Smooth muscle cell (in vitro differentiated cells): ENCODE results near the gene RPL9. TPM values are rescaled to one million over a fixed set of nuclear protein-coding genes. Genes with fewer than 3 reads are reported as not detected.
A peak's percentile ranks its signal among the peaks of the same experiment; 100 is the strongest.

Experiments
- DNase-seq: peaks from one replicate; lab custom pipeline; 2025; ENCODE audit not compliant: unreplicated experiment; lab: John Stamatoyannopoulos, UW
- H2AFZ ChIP-seq: fragments of 200-600 bp; sonication (generic); 2 replicates; pipeline ENCODE4 v1.6.0; 2016; ENCODE audit warnings: antibody characterized with exemption, low read depth, mild to moderate bottlenecking
- H3F3A ChIP-seq: fragments of 200-600 bp; sonication (generic); 2 replicates; pipeline ENCODE4 v1.6.0; 2017; ENCODE audit warnings: antibody characterized with exemption, low read depth
- H3K27ac ChIP-seq: fragments of 200-600 bp; sonication (generic); 2 replicates; pipeline ENCODE4 v1.5.1; 2016; ENCODE audit warnings: low read depth, mild to moderate bottlenecking
- H3K27me3 ChIP-seq: fragments of 200-600 bp; sonication (generic); 2 replicates; pipeline ENCODE4 v1.6.1; 2016; ENCODE audit warnings: low read depth, mild to moderate bottlenecking
- H3K36me3 ChIP-seq: fragments of 200-600 bp; sonication (generic); 2 replicates; pipeline ENCODE4 v1.5.1; 2016; ENCODE audit warnings: low read depth
- H3K4me1 ChIP-seq: fragments of 200-600 bp; sonication (generic); 2 replicates; pipeline ENCODE4 v1.5.1; 2016; ENCODE audit warnings: low read depth
- H3K4me2 ChIP-seq: fragments of 200-600 bp; sonication (generic); 2 replicates; pipeline ENCODE4 v1.6.0; 2016; ENCODE audit warnings: mild to moderate bottlenecking
- H3K4me3 ChIP-seq: fragments of 200-600 bp; sonication (generic); 2 replicates; pipeline ENCODE4 v1.5.1; 2016; ENCODE audit warnings: mild to moderate bottlenecking
- H3K79me2 ChIP-seq: fragments of 200-600 bp; sonication (generic); 2 replicates; pipeline ENCODE4 v1.6.0; 2016; ENCODE audit warnings: low read depth, mild to moderate bottlenecking
- H3K9ac ChIP-seq: fragments of 200-600 bp; sonication (generic); 2 replicates; pipeline ENCODE4 v1.6.0; 2016; ENCODE audit warnings: low read depth
- H3K9me3 ChIP-seq: fragments of 200-600 bp; sonication (generic); replicated peaks from 2 replicates; pipeline ENCODE4 v1.5.1; 2016; ENCODE audit warnings: low read depth
- H4K20me1 ChIP-seq: fragments of 200-600 bp; sonication (generic); 2 replicates; pipeline ENCODE4 v1.6.0; 2016; ENCODE audit warnings: low read depth
- WGBS: methylation state at CpG from one replicate; pipeline ENCODE4 v1.1.7; 2016; ENCODE audit warnings: low lambda C conversion rate; 5-methylcytosine and 5-hydroxymethylcytosine counted together
- polyA plus RNA-seq: library from polyadenylated mRNA; unstranded; fragments of >200 nt; fragmentation: Nextera tagmentation; extraction: Ambion mirVana; gene quantifications from 2 replicates; pipeline ENCODE4 v1.2.1, GENCODE V29; 2016
- total RNA-seq: library from RNA; depleted of rRNA; stranded (reverse); fragments of >200 nt; gene quantifications from 2 replicates; pipeline ENCODE4 v1.2.3, GENCODE V29; 2014
- TF ChIP-seq, protein P1 (sequence below): fragments of 200-600 bp; sonication (generic); IDR thresholded peaks from 2 replicates; pipeline ENCODE4 v1.5.1; 2017; ENCODE audit warnings: borderline replicate concordance, mild to moderate bottlenecking, antibody characterized with exemption; ENCODE audit not compliant: insufficient read depth, poor library complexity, severe bottlenecking

Gene RPL9
- total and polyA plus RNA-seq, 2 experiments from 2014 or later: 506 to 3,249 TPM

DNA sequence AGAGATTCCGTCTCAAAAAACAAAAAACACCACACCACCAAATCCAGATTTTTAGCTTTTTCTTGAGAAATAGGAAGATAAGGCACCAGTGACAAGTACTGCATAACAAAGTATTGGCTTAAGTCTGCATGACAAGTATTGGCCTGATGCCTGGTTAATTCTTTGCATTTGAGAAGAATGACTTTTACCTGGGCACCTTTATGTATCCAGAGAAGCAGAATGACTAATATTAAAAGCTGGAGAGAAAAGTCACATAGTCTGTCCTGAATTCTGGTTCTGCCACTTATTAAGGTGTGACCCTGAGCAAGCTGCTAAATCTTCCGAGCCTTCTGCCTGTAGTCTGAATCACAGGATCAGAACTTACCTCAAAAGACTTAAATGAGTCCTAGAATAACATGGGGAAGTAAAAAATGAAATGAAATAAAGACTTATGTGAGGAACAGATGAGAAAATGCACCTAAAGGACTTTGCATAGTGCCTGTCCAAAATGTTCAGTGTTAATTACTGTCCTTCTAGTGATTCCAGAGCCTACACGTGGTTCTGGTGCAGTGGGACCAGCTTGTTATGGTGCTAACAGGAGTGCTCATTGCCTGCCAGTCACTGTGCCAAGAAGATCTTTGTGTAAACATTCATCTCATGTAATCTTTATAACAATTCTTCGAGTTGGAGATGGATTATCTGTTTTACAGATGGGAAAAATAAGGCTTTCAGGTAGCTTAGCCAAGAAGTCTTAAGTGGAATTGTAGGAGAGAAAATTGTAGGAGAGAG, 36.9 kb upstream of the RPL9 start:
- H3K4me1 ChIP-seq: no peaks in the 10 kb centered on the region
- H3K4me3 ChIP-seq: no peak overlapping the region
- H3K9me3 ChIP-seq: no peaks in the 10 kb centered on the region
- H3K4me2 ChIP-seq: no peak overlapping the region
- no peak overlapping the region for H2AFZ ChIP-seq
- TF ChIP-seq, protein P1, sequence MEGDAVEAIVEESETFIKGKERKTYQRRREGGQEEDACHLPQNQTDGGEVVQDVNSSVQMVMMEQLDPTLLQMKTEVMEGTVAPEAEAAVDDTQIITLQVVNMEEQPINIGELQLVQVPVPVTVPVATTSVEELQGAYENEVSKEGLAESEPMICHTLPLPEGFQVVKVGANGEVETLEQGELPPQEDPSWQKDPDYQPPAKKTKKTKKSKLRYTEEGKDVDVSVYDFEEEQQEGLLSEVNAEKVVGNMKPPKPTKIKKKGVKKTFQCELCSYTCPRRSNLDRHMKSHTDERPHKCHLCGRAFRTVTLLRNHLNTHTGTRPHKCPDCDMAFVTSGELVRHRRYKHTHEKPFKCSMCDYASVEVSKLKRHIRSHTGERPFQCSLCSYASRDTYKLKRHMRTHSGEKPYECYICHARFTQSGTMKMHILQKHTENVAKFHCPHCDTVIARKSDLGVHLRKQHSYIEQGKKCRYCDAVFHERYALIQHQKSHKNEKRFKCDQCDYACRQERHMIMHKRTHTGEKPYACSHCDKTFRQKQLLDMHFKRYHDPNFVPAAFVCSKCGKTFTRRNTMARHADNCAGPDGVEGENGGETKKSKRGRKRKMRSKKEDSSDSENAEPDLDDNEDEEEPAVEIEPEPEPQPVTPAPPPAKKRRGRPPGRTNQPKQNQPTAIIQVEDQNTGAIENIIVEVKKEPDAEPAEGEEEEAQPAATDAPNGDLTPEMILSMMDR: no peak
- H3K36me3 ChIP-seq: peaks cover 7% of the 10 kb centered on the region
- H3K9ac ChIP-seq: no peak overlapping the region
- no peak for DNase-seq
- no peaks in the 10 kb centered on the region for H3K27me3 ChIP-seq
- 80% methylated on average over 4 of the region's 4 CpGs for WGBS
- H3F3A ChIP-seq: peaks cover 11% of the 10 kb centered on the region
- no peaks in the 10 kb centered on the region for H3K79me2 ChIP-seq
- H4K20me1 ChIP-seq: no peaks in the 10 kb centered on the region
- H3K27ac ChIP-seq: peak overlapping the region; percentile 6

DNA sequence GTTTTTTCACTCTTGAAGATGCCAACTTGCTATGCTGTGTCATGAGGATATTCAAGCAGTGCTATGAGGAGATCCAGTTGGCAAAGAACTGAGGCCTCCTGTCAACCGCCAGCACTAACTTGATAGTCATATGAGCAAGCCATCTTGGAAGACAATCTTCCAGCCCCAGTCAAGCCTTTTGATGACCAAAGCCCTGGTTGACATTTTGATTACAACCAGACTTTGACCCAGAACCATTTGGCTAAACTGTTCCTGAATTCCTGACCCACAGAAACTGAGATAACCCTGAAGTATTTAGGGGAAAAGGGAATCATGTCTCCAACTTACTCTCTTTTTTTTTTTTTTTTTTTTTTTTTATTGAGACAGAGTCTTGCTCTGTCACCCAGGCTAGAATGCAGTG, 35.6 kb upstream of the RPL9 start:
- Histone ChIP-seq H2AFZ (no peak overlapping the region), H3K4me2 (no peak overlapping the region), H3K27me3 (no peaks in the 10 kb centered on the region), H3K9ac (no peak overlapping the region), H3K9me3 (no peaks in the 10 kb centered on the region), H3K79me2 (no peaks in the 10 kb centered on the region), H3K36me3 (peaks cover 4% of the 10 kb centered on the region), H4K20me1 (no peaks in the 10 kb centered on the region), H3K4me3 (no peak overlapping the region), H3K4me1 (no peaks in the 10 kb centered on the region), H3K27ac (no peak overlapping the region), H3F3A (peaks cover 7% of the 10 kb centered on the region)
- TF ChIP-seq, protein P1: no peak
- WGBS: 89% methylated on average over 1 of the region's 1 CpG
- no peak for DNase-seq

DNA sequence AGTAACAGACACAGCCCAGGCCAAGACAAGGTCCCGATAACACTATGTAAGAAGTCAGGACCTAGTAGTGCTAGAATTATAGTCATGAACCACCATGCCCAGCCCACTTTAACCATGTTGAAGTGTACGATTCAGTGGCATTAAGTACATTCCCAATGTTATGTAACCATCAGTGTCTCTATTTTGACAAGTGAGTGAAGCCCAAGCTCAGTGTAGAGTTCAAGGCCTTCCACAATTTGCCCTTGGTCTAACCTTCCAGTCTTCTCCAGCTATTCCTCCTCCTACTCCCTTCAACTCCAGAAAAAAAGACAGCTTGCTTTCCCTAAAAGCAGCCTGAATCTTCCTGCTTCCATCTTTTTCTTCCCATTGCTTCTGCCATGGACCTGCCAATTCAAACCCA, 31.6 kb upstream of the RPL9 start:
- no peaks in the 10 kb centered on the region for H3K27me3 ChIP-seq
- WGBS: 94% methylated on average over 2 of the region's 2 CpGs
- no peaks in the 10 kb centered on the region for H3K9me3 ChIP-seq
- H3K9ac ChIP-seq: no peak overlapping the region
- H3K4me3 ChIP-seq: no peak overlapping the region
- H3K4me2 ChIP-seq: no peak overlapping the region
- H3K36me3 ChIP-seq: no peaks in the 10 kb centered on the region
- no peaks in the 10 kb centered on the region for H3K4me1 ChIP-seq
- DNase-seq: no peak
- H3F3A ChIP-seq: no peaks in the 10 kb centered on the region
- no peak overlapping the region for H2AFZ ChIP-seq
- TF ChIP-seq, protein P1: no peak
- no peak overlapping the region for H3K27ac ChIP-seq
- no peaks in the 10 kb centered on the region for H3K79me2 ChIP-seq
- no peaks in the 10 kb centered on the region for H4K20me1 ChIP-seq
